GM18526 (cell line): Measurements from ENCODE around the gene CYFIP1.

ENCODE experiments used
- POLR2A ChIP-seq: IDR thresholded peaks from 3 replicates; pipeline ENCODE4 v1.6.1; 2011; ENCODE audit not compliant: insufficient read length; ENCODE audit errors: extremely low read depth

Gene CYFIP1

DNA sequence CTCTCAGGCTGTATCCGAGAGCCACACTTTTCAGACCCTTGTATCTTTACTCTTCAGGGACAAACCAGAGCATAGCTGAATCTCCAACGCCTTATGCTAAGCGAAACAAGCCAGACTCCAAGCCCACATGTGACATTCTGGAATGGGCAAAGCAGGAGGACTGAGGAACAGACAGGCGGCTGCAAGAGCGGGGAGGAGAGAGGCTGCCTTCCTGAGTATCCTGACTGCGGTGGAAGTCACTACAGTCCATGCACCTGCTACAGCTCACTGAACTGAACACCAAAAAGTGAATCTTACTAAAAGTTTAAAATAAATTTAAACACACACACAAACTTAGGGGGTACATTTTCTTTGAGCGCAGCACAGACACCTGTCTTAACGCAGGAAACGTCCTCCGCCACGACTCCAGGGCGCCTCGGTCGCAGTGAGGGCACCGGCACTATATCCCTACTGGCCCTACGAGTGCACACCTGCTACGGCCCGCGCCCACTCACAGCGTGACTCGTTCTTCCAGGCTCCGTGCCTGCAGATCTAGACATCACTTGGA is 1.4 kb downstream of the CYFIP1 start:
- TF ChIP-seq POLR2A: no peak

DNA sequence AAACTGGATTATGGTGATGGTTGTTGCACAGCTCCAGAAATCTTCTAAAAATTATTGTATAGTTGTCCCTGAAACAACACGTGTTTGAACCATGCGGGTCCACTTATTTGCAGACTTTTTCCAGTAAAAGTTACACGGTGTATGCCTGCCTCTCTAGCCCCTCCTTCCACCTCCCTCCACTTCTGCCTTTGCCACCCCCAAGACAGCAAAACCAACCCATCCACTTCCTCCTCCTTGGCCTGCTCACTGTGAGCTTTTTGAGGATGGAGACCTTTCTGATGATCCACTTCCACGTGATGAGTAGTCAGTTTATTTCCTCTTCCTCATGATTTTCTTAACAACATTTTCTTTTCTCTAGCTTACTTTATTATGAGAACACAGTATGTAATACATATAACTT is 5.4 kb downstream of the CYFIP1 start:
- no peak for TF ChIP-seq POLR2A

DNA sequence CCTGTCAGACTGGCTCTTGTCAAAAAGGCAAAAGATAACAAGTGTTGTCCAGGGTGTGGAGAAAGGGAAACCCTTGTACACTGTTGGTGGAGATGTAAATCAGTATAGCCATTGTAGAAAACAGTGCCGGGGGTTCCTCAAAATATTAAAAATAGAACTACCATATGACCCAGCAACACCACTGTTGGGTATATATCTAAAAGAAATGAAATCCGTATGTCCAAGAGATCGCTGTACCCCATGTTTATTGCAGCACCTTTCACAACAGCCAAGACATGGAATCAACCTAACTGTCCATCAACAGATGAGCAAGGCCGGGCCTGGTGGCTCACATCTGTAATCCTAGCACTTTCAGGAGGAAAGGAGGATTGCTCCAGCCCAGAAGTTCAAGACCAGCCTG is 6.2 kb downstream of the CYFIP1 start:
- no peak for TF ChIP-seq POLR2A

DNA sequence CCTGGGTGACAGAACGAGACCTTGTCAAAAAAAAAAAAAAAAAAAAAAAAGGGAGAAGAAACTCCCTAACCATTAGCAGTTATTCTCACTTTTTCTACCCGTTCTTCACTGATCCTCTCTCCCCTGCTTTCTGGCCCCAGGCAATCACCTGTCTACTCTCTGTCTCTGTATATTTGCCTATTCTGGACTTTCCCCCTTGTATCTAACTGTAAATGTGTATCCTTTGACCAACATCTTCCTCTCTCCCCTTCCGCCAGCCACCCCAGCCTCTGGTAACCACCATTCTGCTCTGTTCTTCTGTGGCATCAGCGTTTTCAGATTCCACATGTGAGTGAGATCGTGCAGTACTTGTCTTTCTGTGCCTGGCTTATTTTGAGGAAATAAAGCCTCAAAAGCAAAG is 6.9 kb downstream of the CYFIP1 start:
- no peak for TF ChIP-seq POLR2A

DNA sequence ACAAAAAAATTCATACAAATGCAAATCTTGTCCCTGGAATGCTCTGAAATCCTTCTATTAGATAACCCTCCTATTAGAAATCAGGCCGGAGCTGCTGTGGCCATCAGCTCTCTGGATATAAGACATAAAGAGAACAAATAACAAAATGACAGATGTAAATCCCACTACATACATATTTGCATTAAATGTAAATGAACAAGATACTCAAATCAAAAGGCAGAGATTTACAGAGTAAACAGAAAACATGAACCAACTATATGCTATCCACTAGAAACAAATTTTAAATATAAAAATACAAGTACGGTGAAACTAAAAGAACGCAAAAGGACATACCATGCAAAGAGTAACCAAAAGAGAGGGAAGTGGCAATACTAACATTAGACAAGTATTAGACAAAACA is 10.7 kb downstream of the CYFIP1 start:
- TF ChIP-seq POLR2A: no peak

DNA sequence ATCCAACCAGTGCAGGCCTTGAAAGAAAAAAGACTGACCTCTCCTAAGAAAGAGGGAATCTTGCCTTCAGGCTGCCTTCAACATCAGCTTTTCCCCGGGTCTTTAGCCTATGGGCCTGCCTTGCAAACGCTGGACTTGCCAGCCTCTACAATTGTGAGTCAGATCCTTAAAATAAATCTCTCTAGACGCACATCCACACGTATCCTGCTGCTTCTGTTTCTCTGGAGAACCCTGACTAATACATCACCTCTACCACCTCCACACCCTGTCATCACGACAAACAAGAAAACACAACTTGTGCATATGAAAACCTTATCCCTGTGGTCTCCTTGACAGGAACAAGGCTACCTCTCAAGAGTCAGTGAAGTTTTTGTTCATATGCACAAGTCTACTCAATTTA is 11.8 kb downstream of the CYFIP1 start:
- TF ChIP-seq POLR2A: no peak

DNA sequence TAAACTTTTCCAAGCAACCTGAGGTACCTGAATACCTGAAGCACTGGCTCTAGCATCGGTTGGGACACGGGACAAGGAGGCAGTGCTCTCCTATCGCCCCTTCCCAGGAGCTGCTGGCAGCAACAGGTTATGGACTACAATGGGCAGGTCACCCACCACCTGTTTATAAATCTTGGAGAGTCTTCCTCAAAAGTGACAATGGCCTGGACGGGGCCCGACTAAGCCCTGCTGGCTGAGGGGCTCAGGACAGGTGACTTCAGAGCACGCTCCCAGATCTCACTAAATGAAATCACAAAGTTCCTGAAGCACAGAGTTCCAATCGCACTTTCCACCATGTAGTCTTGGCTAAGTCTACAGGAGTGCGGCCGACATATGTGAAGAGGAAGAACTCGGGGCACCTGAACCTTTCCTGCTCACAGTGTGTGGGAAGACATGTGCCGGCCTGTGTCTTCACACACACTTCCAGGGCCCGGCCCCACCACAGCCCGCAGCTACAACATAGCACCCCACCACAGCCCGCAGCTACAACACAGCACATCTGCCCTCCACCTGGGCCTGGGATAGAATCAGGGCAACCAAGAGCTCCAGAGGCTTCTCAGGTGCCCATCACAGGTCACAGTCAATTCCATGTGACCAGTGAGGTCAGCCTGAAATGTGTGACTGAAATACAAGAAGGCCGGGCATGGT is 12.9 kb downstream of the CYFIP1 start:
- TF ChIP-seq POLR2A: no peak

DNA sequence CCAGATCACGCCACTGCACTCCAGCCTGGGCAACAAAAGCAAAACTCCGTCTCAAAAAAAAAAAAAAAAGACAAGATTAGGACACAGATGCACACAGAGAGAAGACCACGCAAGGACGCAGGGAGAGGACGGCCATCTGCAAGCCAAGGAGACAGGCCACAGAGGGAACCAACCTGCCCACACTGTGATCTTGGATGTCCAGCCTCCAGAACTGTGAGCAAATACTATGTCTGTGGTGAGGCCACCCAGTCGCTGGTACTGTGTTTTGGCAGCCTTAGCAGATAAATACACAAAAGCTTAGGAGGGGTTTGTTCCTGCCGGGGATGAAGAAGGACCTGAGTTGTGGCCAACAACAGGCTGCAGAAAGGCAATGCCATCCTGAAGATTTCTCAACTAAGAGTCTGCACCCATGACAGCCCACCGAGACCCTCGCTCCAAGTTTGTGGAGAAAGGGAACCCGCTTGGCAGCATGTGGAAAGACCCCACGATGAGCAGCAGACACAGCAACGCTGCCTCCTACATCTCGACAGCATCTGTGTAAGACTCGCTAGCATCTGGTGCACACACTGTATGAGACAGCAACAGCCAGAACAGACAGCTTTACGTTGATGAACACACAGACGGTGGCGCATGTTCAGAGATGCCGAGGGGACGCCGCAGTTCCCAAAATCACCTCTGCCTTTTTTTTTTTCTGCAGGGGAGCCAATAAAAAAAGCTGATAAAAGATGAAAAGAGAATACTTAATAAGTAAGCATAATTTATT is 13.7 kb downstream of the CYFIP1 start:
- no peak for TF ChIP-seq POLR2A

DNA sequence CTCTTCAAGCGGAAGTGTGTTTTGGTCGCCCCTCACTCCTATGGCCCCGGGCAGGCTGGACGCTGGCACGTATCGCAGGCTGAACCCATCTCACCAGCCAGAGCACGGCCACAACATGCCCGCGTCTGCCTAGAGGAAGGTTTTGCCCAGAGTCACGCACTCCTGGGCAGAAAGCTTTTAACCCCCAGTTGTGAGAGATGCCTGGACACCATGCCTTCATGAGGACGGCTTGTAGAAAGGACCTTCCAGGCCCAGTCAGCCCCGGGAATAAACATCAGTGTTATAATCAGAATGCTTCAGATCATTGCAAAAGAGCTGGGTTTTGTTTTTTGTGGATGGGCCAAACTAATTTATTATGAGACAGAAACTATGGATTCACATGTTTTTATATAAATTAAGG is 16.5 kb downstream of the CYFIP1 start:
- TF ChIP-seq POLR2A: no peak

DNA sequence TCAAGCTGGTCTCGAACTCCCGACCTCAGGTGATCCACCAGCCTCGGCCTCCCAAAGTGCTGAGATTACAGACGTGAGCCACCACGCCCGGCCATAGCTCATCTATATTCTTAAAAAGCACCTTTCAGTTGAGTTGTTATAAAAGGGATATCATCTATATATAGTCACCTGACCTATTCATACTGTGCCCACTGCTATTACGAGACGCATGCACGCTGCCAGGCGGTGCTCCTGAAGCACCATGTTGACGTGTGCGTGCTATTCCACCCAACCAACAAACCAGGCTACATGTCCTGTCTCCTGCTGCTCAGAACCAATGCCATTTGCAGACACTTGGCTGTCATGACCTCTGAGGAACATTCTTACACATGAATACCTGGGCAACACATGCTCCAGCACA is 17.6 kb downstream of the CYFIP1 start:
- TF ChIP-seq POLR2A: no peak

DNA sequence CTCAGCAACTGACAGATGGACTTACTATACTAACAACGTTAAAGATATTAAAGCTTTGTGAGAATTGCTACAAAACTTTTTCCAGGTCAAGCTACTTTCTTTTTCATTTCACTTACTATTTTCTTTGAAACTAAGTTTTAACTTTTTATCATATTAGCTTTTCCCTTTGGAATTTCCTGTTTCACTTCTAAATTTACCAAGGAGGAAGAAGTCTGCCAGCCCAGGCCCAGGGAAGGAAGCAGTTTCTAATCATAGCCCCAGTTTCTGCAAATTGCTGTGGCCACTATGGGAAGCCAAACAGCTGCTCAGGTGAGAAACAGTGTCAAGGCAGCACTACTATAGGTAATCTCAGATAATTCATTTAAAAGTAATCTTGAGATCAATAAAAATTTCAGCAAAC is 18.4 kb downstream of the CYFIP1 start:
- TF ChIP-seq POLR2A: no peak

DNA sequence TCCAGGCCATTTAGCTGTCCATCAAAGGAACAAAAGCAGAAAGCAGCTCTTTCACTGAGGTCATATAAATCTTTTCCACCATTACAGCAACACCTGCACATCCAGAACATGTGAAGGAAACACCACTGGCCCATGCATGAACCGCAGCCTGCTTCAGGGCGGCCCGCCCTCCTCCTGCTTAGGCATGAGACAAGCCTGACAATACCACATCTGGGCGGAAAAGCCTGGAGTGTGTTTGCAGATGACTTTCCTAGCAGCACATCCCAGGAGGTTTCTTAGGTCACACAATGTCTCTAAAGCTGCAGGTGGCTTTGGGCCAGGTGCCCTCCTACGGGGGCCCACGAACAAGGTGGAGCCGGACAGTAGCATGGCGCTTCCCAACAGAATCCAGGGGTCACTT is 19.6 kb downstream of the CYFIP1 start:
- TF ChIP-seq POLR2A: no peak

DNA sequence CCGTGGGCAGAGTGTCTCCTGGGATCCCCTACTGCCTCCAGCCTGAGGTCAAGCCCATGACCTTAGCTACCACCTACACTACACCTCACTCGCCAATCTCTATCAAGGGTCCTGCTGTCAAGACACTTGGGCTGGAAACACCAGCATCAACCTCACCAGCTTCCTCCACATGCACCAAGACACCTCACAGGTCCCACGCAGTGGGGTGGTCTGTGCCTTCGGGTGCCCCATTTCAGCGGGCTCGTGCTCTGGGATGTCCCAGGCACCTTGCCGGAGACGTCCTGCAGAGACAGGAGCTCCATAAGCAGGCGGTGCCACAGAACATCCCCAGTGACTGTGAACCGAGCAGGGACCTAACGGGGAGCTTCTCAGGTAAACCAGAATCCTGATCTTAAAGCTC is 20.0 kb downstream of the CYFIP1 start:
- TF ChIP-seq POLR2A: no peak

DNA sequence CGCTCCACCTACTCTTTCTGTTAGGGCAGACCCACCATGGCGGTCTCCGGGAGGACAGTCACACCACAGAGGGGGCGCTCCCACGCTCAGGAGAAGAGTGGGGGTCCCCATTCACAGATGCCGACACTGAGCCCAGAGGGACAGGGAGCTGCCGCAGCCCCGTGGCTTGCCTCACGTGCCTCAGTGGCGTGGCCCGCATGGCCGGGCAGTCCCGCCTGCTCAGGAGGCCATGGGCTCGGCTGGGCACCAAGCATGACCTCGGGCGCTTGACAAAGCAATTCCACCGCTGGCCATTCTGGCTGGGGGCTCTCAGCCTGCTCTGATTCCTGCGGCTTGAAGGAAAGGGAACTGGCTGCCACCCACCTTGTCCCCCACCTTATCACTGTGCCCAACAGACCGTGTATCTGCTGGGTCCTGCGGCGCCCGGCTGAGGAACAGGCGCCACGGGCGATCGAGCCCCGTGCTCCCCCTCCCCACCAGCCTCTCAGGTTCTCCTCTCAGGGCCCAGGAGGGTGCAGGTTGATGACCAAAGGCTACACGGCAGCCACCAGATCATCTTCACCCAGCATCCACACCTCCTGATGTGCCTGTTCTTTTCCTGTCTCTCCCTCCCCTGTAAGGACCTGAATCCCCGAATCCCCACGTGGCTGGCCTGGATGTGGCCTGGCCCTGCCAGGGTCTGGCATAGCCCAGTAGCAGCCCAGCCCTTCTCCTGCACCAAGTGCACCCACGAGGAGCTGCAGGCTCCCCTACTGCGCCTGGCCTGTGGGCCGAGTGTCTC is 20.7 kb downstream of the CYFIP1 start:
- TF ChIP-seq POLR2A: no peak

DNA sequence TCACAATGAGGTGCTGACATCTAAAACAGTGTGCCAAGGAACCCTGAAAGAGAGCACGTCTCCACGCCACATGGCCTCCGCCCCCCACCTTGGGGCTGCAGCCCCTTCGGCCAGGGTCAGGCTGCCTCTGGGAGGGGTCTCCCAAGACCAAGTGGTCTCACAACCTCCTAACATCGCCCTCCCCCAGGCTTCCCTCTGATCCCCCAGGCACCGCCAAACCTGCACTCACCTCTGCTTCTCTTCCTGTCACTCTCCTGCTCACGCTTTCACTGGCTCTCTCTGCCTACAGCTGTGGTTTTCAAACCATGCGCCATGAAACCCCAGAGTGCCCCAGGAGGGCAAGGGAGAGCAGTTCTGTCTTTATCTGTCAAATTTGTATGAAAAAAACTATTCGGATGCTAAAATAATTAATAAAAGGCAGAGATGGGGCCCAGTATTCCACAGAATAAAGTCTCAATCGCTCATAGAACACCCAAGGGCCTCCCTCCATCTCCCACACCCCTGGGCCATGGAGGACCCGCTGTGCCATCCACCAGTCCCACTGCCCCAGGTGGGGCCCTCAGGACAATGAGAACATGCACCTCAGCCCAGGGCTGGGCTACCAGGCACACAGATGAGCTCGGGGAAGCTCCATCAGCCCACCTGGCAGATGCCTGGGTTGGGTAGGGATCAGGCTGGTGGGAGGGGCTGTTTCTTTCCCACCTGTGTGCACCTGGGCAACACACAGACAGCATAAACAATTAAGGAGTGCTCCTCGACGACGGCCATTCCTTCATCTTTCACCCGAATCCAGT is 21.5 kb downstream of the CYFIP1 start:
- no peak for TF ChIP-seq POLR2A
